T-helper 22 cell (primary cell): ENCODE data around the gene GPRASP1.
A peak's percentile ranks its signal among the peaks of the same experiment; 100 is the strongest.
"Not testable (repeated sequence)": the region's sequence is repeated elsewhere in the genome, so short reads cannot be mapped to it uniquely, and the experiment has no call there.

Source experiments
- DNase-seq: peaks from one replicate; pipeline ENCODE4 v3.0.0-alpha.2; 2020; ENCODE audit warnings: low read depth

The GPRASP1 gene

GRCh38 chrX:102651242-102652011 lies at the start of gene GPRASP1:
Gene GPRASP1 (plus strand): TSS chrX:102651483. CDS start chrX:102653914, 2,431 bp downstream.
- DNase-seq = peak; percentile 51

- DNase-seq = no peak
These were observed 47.0 kb upstream of the GPRASP1 start for GRCh38 chrX:102604327-102604726.

GRCh38 chrX:102606115-102606514 lies 45.2 kb upstream of the GPRASP1 start:
- no peak for DNase-seq

- no peak for DNase-seq
These were observed 40.4 kb upstream of the GPRASP1 start for GRCh38 chrX:102610905-102611304.

- no peak for DNase-seq
These were observed 27.2 kb upstream of the GPRASP1 start for GRCh38 chrX:102624105-102624504.

GRCh38 chrX:102627640-102628039 lies 23.6 kb upstream of the GPRASP1 start:
- DNase-seq = no peak

- no peak for DNase-seq
These were observed 13.7 kb upstream of the GPRASP1 start for GRCh38 chrX:102637561-102637960.

GRCh38 chrX:102650903-102651241 lies 411 bp upstream of the GPRASP1 start:
- DNase-seq = no peak

GRCh38 chrX:102652031-102652688 lies 877 bp downstream of the GPRASP1 start:
- DNase-seq = peak; percentile 35

- DNase-seq = no peak
These were observed 3.4 kb downstream of the GPRASP1 start for GRCh38 chrX:102654696-102655095.

- DNase-seq = no peak
These were observed 7.3 kb downstream of the GPRASP1 start for GRCh38 chrX:102658556-102658955.

GRCh38 chrX:102659790-102660757 lies 8.8 kb downstream of the GPRASP1 start:
- peak; percentile 63 for DNase-seq

GRCh38 chrX:102663820-102664219 lies 12.5 kb downstream of the GPRASP1 start:
- DNase-seq = not testable (repeated sequence)

- not testable (repeated sequence) for DNase-seq
These were observed 15.8 kb downstream of the GPRASP1 start for GRCh38 chrX:102667034-102667433.

- DNase-seq = no peak
These were observed 18.2 kb downstream of the GPRASP1 start for GRCh38 chrX:102669526-102669925.

GRCh38 chrX:102672856-102673255 lies 21.6 kb downstream of the GPRASP1 start:
- no peak for DNase-seq

- DNase-seq = not testable (repeated sequence)
These were observed 26.2 kb downstream of the GPRASP1 start for GRCh38 chrX:102677479-102677878.

- DNase-seq = no peak
These were observed 33.7 kb downstream of the GPRASP1 start for GRCh38 chrX:102684772-102685520.

- DNase-seq = no peak
These were observed 43.5 kb downstream of the GPRASP1 start for GRCh38 chrX:102694749-102695148.

- DNase-seq = no peak
These were observed 45.0 kb downstream of the GPRASP1 start for GRCh38 chrX:102696306-102696705.

GRCh38 chrX:102697494-102697893 lies 46.2 kb downstream of the GPRASP1 start:
- no peak for DNase-seq
